Activated CD4-positive, alpha-beta T cell treated with anti-CD3 and anti-CD28 coated beads for 36 hours (primary cell): ENCODE results near the gene BARHL1. TPM values are rescaled to one million over a fixed set of nuclear protein-coding genes. Genes with fewer than 3 reads are reported as not detected.

Experiments
- ATAC-seq: fragments of 200-7000 bp; cut with Tn5 transposase; one replicate; pipeline ENCODE4 v1.10.0; 2021; ENCODE audit warnings: mild to moderate bottlenecking, moderate library complexity
- CTCF ChIA-PET: fragments of 350-600 bp; sonication (Branson Sonifier 250); formaldehyde crosslinking; loops from one replicate; lab custom pipeline; 2021; ENCODE audit warnings: antibody characterized with exemption; lab: Charles Lee
- POLR2A ChIA-PET: fragments of 350-600 bp; sonication (Branson Sonifier 250); formaldehyde crosslinking; loops from one replicate; lab custom pipeline; 2021; ENCODE audit warnings: antibody characterized with exemption, inconsistent platforms; lab: Charles Lee
- DNase-seq: peaks from one replicate; pipeline ENCODE4 v3.0.0-alpha.2; 2020
- H3K27ac Mint-ChIP-seq: one replicate; pipeline ENCODE4 v1.8.0; 2021; ENCODE audit warnings: mixed read lengths
- H3K27me3 Mint-ChIP-seq: one replicate; pipeline ENCODE4 v1.8.0; 2021; ENCODE audit warnings: mixed read lengths
- H3K36me3 Mint-ChIP-seq: one replicate; pipeline ENCODE4 v1.8.0; 2021; ENCODE audit warnings: low read depth, mixed read lengths
- H3K4me1 Mint-ChIP-seq: one replicate; pipeline ENCODE4 v1.8.0; 2021; ENCODE audit warnings: mixed read lengths
- H3K4me3 Mint-ChIP-seq: one replicate; pipeline ENCODE4 v1.8.0; 2021; ENCODE audit warnings: mild to moderate bottlenecking, moderate library complexity, mixed read lengths
- H3K9me3 Mint-ChIP-seq: one replicate; pipeline ENCODE4 v1.8.0; 2021; ENCODE audit warnings: low read depth, mixed read lengths
- intact Hi-C, 2 experiments: fragments of 100-400 bp; cut with DNase I in 1 of 2; cut with micrococcal nuclease in 1 of 2; formaldehyde crosslinking; loops; one replicate each; pipeline versions ENCODE4 v1.14.2 to v1.15.1; 2022 to 2024; cut with DNase I, micrococcal nuclease
- total RNA-seq, 2 experiments: library from RNA; stranded (reverse); gene quantifications; one replicate each; pipeline ENCODE4 v1.2.3, GENCODE V29; 2021

The BARHL1 gene
- total RNA-seq, 2 experiments from 2014 or later = not detected

- Mint-ChIP-seq H3K27me3 (peaks cover 55% of the 10 kb centered on the region), H3K27ac (no peak overlapping the region), H3K4me1 (peaks cover 5% of the 10 kb centered on the region), H3K4me3 (no peak overlapping the region), H3K36me3 (peaks cover under 1% of the 10 kb centered on the region), H3K9me3 (no peaks in the 10 kb centered on the region)
- intact Hi-C loops = loop anchor here in 1 of 2 experiments (5.0 kb wide), 1 partner anchor 1926 kb away; the partner anchor contains the start of gene PRDM12
- no peak for DNase-seq
- POLR2A ChIA-PET = no interaction called here
- no peak for ATAC-seq
- CTCF ChIA-PET = no interaction called here
Observed at GRCh38 chr9:132588098-132588497, 5.7 kb downstream of the BARHL1 start.

GRCh38 chr9:132588501-132589147, 6.2 kb downstream of the BARHL1 start:
- H3K4me1 Mint-ChIP-seq = peaks cover 5% of the 10 kb centered on the region
- POLR2A ChIA-PET = no interaction called here
- H3K9me3 Mint-ChIP-seq = no peaks in the 10 kb centered on the region
- no peak overlapping the region for H3K27ac Mint-ChIP-seq
- CTCF ChIA-PET = no interaction called here
- no peak for ATAC-seq
- no peak for DNase-seq
- no peak overlapping the region for H3K4me3 Mint-ChIP-seq
- intact Hi-C loops = loop anchor here in 1 of 2 experiments (5.0 kb wide), 1 partner anchor 1926 kb away; the partner anchor contains the start of gene PRDM12
- peaks cover 6% of the 10 kb centered on the region for H3K36me3 Mint-ChIP-seq
- peaks cover 54% of the 10 kb centered on the region for H3K27me3 Mint-ChIP-seq

- no peak overlapping the region for H3K4me3 Mint-ChIP-seq
- intact Hi-C loops = loop anchor here in 1 of 2 experiments (5.0 kb wide), 1 partner anchor 1927 kb away; the partner anchor contains the start of gene PRDM12
- ATAC-seq = peak; percentile 33
- peaks cover 5% of the 10 kb centered on the region for H3K4me1 Mint-ChIP-seq
- ChIA-PET POLR2A (no interaction called here), CTCF (interaction anchor here (0.6 kb wide), 1 partner anchor 82 kb away, joined by 3 read pairs; no protein-coding TSS in a partner anchor)
- H3K9me3 Mint-ChIP-seq = no peaks in the 10 kb centered on the region
- no peak overlapping the region for H3K27ac Mint-ChIP-seq
- peaks cover 8% of the 10 kb centered on the region for H3K36me3 Mint-ChIP-seq
- H3K27me3 Mint-ChIP-seq = peaks cover 49% of the 10 kb centered on the region
- DNase-seq = peak; percentile 24
Observed at GRCh38 chr9:132589148-132590036, 7.0 kb downstream of the BARHL1 start.

GRCh38 chr9:132590037-132590317, 7.6 kb downstream of the BARHL1 start:
- Mint-ChIP-seq H3K27me3 (peaks cover 43% of the 10 kb centered on the region), H3K4me1 (peaks cover 5% of the 10 kb centered on the region), H3K27ac (no peak overlapping the region), H3K9me3 (no peaks in the 10 kb centered on the region), H3K36me3 (peaks cover 13% of the 10 kb centered on the region), H3K4me3 (no peak overlapping the region)
- DNase-seq (no peak), ATAC-seq (no peak)
- intact Hi-C loops = no loop called here
- CTCF ChIA-PET = no interaction called here
- POLR2A ChIA-PET = no interaction called here

- H3K27ac Mint-ChIP-seq = no peak overlapping the region
- POLR2A ChIA-PET = no interaction called here
- ATAC-seq (no peak), DNase-seq (no peak)
- intact Hi-C loops = no loop called here
- H3K36me3 Mint-ChIP-seq = peaks cover 17% of the 10 kb centered on the region
- no peaks in the 10 kb centered on the region for H3K9me3 Mint-ChIP-seq
- H3K4me3 Mint-ChIP-seq = no peak overlapping the region
- peaks cover 5% of the 10 kb centered on the region for H3K4me1 Mint-ChIP-seq
- CTCF ChIA-PET = interaction anchor here (1.1 kb wide), 1 partner anchor 103 kb away, joined by 3 read pairs; no protein-coding TSS in a partner anchor
- H3K27me3 Mint-ChIP-seq = peaks cover 39% of the 10 kb centered on the region
Observed at GRCh38 chr9:132590318-132591182, 8.1 kb downstream of the BARHL1 start.

GRCh38 chr9:132591244-132591643, 8.8 kb downstream of the BARHL1 start:
- Mint-ChIP-seq H3K4me3 (no peak overlapping the region), H3K4me1 (peaks cover 2% of the 10 kb centered on the region), H3K36me3 (peaks cover 24% of the 10 kb centered on the region), H3K27ac (no peak overlapping the region), H3K27me3 (peaks cover 32% of the 10 kb centered on the region), H3K9me3 (no peaks in the 10 kb centered on the region)
- intact Hi-C loops = no loop called here
- ChIA-PET CTCF (interaction anchor here (1.1 kb wide), 1 partner anchor 103 kb away, joined by 3 read pairs; no protein-coding TSS in a partner anchor), POLR2A (no interaction called here)
- no peak for ATAC-seq
- no peak for DNase-seq

GRCh38 chr9:132591751-132592314, 9.4 kb downstream of the BARHL1 start:
- Mint-ChIP-seq H3K9me3 (no peaks in the 10 kb centered on the region), H3K27me3 (peaks cover 28% of the 10 kb centered on the region), H3K36me3 (peaks cover 30% of the 10 kb centered on the region), H3K4me1 (no peaks in the 10 kb centered on the region), H3K4me3 (no peak overlapping the region), H3K27ac (no peak overlapping the region)
- intact Hi-C loops = no loop called here
- CTCF ChIA-PET = interaction anchor here (1.1 kb wide), 1 partner anchor 104 kb away, joined by 3 read pairs; no protein-coding TSS in a partner anchor
- ATAC-seq (no peak), DNase-seq (no peak)
- POLR2A ChIA-PET = no interaction called here

- intact Hi-C loops = no loop called here
Observed at GRCh38 chr9:132592451-132592850, 10.0 kb downstream of the BARHL1 start.

GRCh38 chr9:132594412-132594811, 12.0 kb downstream of the BARHL1 start:
- ChIA-PET CTCF (no interaction called here), POLR2A (no interaction called here)
- peaks cover 21% of the 10 kb centered on the region for H3K27me3 Mint-ChIP-seq
- no peak overlapping the region for H3K4me3 Mint-ChIP-seq
- no peaks in the 10 kb centered on the region for H3K9me3 Mint-ChIP-seq
- DNase-seq = no peak
- H3K4me1 Mint-ChIP-seq = no peaks in the 10 kb centered on the region
- H3K27ac Mint-ChIP-seq = no peak overlapping the region
- ATAC-seq = no peak
- H3K36me3 Mint-ChIP-seq = peaks cover 39% of the 10 kb centered on the region
- intact Hi-C loops = no loop called here

More at GRCh38 chr9:132592451-132592850, 10.0 kb downstream of the BARHL1 start:
- H3K27me3 Mint-ChIP-seq = peaks cover 28% of the 10 kb centered on the region
- POLR2A ChIA-PET = no interaction called here
- CTCF ChIA-PET = no interaction called here
- DNase-seq = no peak
- no peak overlapping the region for H3K27ac Mint-ChIP-seq
- H3K4me3 Mint-ChIP-seq = no peak overlapping the region
- H3K9me3 Mint-ChIP-seq = no peaks in the 10 kb centered on the region
- peaks cover 30% of the 10 kb centered on the region for H3K36me3 Mint-ChIP-seq
- ATAC-seq = no peak
- H3K4me1 Mint-ChIP-seq = no peaks in the 10 kb centered on the region

GRCh38 chr9:132595319-132595718, 12.9 kb downstream of the BARHL1 start:
- Mint-ChIP-seq H3K4me3 (no peak overlapping the region), H3K4me1 (no peaks in the 10 kb centered on the region), H3K27ac (no peak overlapping the region), H3K9me3 (no peaks in the 10 kb centered on the region), H3K27me3 (peaks cover 16% of the 10 kb centered on the region), H3K36me3 (peaks cover 48% of the 10 kb centered on the region)
- intact Hi-C loops = no loop called here
- ChIA-PET CTCF (no interaction called here), POLR2A (no interaction called here)
- ATAC-seq = no peak
- no peak for DNase-seq

GRCh38 chr9:132596200-132596599, 13.8 kb downstream of the BARHL1 start:
- ATAC-seq = no peak
- H3K27ac Mint-ChIP-seq = no peak overlapping the region
- no peaks in the 10 kb centered on the region for H3K9me3 Mint-ChIP-seq
- peaks cover 55% of the 10 kb centered on the region for H3K36me3 Mint-ChIP-seq
- CTCF ChIA-PET = no interaction called here
- H3K4me3 Mint-ChIP-seq = no peak overlapping the region
- H3K27me3 Mint-ChIP-seq = peaks cover 12% of the 10 kb centered on the region
- no peak for DNase-seq
- intact Hi-C loops = no loop called here
- POLR2A ChIA-PET = no interaction called here
- H3K4me1 Mint-ChIP-seq = no peaks in the 10 kb centered on the region
